NCI-H2196 (cell line): ENCODE results near the gene MRPL11.

Source experiments
- DNase-seq: peaks from one replicate; lab custom pipeline; 2025; ENCODE audit not compliant: unreplicated experiment; lab: John Stamatoyannopoulos, UW

MRPL11 gene

GRCh38 chr11:66393954-66394353 lies 44.7 kb downstream of the MRPL11 start:
- DNase-seq, result no peak

- no peak for DNase-seq
These were observed 47.3 kb downstream of the MRPL11 start for GRCh38 chr11:66391322-66391721.

GRCh38 chr11:66388780-66389386 lies 49.8 kb downstream of the MRPL11 start:
- peak; percentile 80 for DNase-seq

- DNase-seq, result peak; percentile 91
These were observed 52.2 kb downstream of the MRPL11 start for GRCh38 chr11:66386171-66387069.
